ENCODE measurements around the gene DNAH2.

The DNAH2 gene, protein sequence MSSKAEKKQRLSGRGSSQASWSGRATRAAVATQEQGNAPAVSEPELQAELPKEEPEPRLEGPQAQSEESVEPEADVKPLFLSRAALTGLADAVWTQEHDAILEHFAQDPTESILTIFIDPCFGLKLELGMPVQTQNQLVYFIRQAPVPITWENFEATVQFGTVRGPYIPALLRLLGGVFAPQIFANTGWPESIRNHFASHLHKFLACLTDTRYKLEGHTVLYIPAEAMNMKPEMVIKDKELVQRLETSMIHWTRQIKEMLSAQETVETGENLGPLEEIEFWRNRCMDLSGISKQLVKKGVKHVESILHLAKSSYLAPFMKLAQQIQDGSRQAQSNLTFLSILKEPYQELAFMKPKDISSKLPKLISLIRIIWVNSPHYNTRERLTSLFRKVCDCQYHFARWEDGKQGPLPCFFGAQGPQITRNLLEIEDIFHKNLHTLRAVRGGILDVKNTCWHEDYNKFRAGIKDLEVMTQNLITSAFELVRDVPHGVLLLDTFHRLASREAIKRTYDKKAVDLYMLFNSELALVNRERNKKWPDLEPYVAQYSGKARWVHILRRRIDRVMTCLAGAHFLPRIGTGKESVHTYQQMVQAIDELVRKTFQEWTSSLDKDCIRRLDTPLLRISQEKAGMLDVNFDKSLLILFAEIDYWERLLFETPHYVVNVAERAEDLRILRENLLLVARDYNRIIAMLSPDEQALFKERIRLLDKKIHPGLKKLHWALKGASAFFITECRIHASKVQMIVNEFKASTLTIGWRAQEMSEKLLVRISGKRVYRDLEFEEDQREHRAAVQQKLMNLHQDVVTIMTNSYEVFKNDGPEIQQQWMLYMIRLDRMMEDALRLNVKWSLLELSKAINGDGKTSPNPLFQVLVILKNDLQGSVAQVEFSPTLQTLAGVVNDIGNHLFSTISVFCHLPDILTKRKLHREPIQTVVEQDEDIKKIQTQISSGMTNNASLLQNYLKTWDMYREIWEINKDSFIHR (N-terminal part only)

DNA sequence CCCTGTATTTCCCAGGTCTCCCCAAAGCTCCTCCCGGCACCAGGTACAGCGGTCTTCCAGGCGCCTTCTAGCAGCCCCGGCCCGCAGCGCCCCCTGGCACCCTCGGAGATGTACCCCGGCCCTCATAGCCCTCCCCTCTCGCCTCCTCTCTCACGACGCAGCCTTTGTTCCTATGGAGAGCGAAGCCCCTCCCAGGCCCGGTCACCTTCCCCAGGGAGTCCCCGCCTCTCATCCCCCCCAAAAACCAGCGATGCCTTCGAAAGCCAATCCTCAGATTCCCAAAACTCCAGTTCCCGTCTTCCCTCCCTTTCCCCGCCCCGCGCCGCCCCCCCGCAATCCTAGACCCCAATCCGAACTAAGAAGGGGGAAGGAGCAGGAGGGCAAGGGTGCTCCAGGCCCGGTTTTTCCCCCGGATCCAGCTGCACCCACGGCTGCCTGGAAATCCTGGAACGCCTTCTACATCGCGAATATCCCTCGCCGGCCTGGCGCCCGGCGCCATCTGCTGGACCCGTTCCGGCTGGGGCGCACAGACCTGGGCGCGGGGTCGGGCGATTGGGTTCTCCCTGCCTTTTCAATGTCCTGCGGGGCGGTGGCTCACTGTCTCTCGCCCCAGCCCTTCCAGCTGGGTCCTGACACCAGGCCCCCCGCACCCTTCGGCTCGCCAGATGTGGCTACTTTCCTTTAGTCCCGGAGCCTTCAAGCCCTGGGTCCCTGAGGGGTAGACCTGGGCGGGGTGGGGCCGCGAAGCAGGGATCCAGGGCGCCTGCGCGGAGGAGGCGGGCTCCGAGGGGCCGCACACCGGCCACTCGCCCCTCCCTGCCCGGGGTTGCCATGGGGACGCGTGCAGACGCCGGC lies at the start of gene DNAH2:
DNAH2 (plus strand) TSS at position 844 of the 855 bp plus-strand sequence. CDS start 1,991 bp downstream, outside the sequence.
- DNase-seq = peak; percentile 89

DNA sequence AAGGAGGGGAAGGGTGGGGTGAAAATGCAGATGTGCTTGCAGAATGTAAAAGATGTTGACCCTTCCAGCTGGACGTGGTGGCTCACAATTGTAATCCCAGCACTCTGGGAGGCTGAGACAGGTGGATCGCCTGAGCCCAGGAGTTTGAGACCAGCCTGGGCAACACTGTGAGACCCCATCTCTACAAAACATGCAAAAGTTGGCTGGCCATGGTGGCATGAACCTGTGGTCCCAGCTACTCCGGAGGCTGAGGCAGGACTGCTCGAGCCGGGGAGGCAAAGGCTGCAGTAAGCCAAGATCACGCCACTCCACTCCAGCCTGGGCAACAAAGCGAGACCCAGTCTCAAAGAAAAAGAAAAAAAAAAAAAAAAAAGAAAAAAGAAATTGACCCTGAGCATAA lies 49.1 kb upstream of the DNAH2 start:
- DNase-seq = no peak

DNA sequence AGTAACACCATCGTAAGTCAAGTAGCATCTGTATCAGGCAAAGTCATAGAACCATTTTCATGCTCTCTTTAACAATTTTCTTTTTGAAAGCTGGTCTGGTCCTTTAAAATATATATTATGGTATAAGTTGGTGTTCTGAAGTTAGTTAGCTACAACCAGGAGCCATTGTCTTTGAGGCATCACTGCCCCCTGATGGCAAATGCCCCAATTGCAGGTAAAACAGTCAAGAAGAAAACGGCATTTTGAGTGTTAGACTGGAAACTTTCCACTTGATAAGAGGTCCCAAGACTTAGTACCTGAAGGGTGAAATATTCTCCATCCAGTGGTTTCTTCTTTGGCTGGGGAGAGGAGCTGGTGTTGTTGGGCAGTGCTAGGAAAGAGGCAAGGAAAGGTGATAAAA lies 44.3 kb upstream of the DNAH2 start:
- DNase-seq = no peak

DNA sequence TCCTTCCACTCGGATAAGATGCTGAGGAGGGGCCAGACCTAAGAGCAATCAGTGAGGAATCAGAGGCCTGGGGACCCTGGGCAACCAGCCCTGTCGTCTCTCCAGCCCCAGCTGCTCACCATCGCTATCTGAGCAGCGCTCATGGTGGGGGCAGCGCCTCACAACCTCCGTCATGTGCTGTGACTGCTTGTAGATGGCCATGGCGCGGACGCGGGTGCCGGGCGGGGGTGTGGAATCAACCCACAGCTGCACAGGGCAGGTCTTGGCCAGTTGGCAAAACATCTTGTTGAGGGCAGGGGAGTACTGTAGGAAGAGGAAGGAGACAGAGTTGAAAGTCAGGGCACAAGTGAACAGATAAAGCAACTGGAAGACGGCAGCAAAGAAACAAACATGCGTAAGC lies 42.6 kb upstream of the DNAH2 start:
- DNase-seq = no peak

DNA sequence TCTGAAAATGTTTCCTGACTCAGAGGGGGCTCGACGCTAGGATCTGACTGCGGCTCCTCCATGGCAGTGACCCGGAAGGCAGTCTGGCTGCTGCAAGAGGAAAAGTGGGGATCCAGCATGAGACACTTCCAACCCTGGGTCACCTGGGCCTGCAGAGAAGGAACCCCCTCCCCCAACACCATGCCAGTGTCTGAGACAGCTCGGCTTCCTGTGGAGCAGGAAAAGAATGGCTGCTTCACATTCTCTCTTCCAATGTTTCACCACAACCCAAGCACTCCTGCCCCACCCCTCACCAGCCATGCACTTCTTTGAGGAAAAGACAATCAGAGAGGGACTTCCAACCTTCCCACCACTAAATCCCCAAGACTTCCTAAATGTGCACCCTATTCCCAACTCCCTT lies 41.0 kb upstream of the DNAH2 start:
- no peak for DNase-seq

DNA sequence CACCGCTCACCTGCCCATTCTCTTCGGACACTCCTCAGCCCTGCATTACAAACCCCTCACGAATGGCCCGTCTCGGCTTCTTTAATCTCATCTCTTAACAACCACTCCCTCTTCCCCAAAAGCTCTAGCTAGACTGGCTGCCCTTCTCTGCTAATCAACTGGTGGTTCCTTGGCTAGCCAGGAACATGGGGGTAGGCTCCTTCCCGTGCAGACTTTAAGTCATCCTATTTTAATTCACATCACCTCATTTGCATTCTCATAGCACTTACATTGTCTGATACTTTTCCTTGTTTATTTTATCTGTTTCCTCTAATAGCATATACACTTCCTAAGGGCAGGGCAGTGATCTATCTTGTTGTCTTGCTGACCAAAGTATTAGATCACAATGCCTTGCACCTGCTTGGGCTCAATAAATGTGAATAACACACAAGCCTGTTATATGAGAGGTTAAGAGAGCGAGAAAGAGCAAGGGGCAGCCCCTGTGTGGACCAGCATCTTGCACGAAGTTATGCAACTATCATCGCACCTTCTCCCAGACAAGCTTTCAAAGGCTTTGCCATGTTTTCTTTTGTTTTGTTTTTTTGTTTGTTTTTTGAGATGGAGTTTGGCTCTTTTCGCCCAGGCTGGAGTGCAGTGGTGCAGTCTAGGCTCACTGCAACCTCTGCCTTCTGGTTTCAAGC lies 40.0 kb upstream of the DNAH2 start:
- DNase-seq = no peak

DNA sequence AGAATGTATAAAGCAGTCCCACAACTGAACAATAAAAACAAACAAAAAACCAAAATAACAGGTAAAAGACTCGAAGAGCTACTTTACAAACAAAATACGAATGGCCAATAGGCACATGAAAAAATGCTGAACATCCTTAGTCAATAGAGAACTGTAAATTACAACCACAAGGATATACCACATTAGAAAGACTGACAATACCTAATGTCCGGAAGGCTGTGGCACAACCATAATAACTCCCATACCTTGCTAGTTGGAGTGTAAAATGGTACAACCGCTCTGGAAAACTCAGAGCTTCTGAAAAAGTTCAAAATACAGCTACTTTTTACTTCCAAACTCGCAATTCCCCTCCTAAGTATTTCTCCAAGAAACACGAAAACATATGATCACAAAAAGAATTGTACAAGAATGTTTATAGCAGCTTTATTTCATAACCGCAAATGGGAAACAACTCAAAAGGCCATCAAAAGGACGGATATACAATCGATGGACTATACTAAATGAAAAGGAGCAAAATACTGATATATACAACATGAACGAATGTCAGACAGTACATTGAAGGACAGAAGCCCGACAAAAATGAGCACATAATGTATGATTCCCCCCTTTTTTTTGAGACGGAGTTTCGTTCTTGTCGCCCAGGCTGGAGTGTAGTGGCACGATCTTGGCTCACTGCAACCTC lies 32.6 kb upstream of the DNAH2 start:
- no peak for DNase-seq

DNA sequence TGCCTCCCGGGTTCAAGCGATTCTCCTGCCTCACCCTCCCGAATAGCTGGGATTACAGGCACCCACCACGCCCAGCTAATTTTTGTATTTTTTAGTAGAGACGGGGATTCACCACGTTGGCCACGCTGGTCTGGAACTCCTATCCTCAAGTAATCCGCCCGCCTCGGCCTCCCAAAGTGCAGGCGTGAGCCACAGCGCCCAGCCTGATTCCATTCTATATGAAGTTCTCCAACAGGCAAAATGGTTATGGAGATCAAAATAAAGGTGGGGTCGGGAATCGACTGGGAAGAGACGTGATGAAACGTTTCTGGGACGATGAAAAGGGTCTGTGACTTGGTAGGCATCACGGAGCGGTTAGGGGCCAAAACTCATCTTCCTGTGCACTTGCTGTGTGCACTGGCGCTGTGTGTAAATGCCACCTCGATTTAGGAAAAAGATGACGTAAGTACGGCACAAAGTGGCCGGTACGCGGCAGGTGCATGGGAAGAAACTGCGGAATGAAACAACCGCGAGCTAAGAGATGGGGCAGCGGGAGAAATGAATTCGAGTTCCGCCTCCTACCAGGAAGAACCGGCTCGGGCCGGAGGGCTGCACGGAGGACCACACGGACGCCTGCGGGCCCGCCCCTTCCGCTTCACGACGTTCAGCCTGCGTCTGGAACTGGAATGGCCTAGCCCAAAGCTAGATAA lies 31.9 kb upstream of the DNAH2 start:
- DNase-seq = peak; percentile 86

DNA sequence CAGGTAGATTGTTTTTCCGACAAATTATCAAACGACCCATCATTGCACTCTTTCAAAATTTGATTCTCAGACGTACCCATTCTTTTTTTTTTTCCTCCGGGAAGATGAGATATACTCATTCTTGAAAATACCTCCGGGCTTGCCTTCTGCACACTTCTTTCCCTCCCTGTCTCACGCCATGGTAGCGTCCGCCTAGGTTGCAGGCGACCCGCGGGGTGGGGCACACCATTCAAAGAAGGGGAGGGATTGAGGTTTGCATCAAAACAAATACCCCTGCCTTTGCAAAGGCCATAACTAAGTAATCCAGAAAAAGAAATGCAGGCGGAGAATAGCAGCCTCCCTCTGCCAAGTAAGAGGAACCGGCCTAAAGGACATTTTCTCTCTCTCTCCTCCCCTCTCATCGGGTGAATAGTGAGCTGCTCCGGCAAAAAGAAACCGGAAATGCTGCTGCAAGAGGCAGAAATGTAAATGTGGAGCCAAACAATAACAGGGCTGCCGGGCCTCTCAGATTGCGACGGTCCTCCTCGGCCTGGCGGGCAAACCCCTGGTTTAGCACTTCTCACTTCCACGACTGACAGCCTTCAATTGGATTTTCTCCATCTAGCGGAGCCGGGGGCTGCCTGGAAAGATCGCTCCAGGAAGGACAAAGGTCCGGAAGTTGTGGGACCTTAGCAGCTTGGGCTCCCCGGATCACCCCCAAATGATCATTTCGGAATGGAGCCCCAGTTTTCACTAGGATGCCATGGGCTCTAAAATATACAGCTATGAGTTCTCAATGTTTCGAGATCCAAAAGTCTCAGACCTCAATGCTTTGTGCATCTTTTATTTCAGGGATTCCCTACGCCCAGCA lies 31.1 kb upstream of the DNAH2 start:
- DNase-seq = peak; percentile 78

DNA sequence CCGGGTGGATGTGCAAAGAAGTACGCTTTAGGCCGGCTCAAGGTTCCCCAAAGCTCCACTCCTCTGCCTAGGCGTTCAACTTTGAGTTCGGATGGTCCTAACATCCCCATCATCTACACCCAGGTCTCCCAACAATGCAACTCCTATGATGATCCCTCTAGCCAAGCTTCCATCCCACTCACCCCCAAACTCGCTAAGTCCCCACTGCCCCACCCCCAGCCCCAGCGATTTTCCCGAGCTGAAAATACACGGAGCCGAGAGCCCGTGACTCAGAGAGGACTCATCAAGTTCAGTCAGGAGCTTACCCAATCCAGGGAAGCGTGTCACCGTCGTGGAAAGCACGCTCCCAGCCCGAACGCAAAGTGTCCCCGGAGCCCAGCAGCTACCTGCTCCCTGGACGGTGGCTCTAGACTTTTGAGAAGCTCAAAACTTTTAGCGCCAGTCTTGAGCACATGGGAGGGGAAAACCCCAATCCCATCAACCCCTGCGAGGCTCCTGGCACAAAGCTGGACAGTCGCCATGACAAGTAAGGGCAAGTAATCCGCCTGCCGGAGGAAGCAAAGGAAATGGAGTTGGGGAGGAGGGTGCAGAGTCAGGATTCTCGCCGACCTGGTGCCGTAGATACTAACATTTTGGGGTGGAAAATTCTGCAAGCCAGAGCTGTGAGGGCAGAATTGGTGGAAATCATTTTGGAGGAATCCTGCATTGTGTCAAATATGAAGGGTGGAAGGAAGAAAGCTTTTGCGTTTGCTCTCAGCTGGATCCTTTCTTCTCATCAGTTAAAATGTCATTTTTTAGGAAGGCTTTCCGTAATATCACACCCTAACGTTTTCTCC lies 30.3 kb upstream of the DNAH2 start, which contains the start of gene TP53:
TP53 (minus strand) TSS at position 419 of the 836 bp plus-strand sequence. CDS start 10,896 bp downstream, outside the sequence.
- peak; percentile 86 for DNase-seq

DNA sequence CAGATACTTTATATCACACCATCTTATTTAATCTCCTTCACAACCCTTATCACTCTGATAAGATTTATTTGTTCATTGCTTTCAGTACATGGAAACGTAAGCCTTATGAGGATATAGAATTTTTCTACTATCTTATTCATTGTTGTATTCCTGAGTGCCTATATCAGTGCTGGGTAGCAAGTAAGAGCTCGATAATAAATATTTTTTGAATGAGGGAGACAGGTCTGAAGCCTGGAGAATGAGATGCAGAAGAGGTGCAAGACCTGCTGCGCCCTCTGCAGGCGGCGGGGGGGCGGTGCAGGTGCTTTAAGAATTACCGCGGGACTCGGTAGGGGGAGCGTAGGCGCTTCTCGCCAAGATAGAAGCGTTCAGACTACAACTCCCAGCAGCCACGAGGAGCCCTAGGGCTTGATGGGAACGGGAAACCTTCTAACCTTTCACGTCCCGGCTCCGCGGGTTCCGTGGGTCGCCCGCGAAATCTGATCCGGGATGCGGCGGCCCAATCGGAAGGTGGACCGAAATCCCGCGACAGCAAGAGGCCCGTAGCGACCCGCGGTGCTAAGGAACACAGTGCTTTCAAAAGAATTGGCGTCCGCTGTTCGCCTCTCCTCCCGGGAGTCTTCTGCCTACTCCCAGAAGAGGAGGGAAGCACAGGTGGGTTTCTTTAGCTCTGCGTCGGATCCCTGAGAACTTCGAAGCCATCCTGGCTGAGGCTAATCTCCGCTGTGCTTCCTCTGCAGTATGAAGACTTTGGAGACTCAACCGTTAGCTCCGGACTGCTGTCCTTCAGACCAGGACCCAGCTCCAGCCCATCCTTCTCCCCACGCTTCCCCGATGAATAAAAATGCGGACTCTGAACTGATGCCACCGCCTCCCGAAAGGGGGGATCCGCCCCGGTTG lies 29.4 kb upstream of the DNAH2 start, which contains the start of gene WRAP53:
WRAP53 (plus strand) TSS at position 570 of the 900 bp plus-strand sequence; CDS start at position 742, 172 bp downstream.
- DNase-seq = peak; percentile 92

DNA sequence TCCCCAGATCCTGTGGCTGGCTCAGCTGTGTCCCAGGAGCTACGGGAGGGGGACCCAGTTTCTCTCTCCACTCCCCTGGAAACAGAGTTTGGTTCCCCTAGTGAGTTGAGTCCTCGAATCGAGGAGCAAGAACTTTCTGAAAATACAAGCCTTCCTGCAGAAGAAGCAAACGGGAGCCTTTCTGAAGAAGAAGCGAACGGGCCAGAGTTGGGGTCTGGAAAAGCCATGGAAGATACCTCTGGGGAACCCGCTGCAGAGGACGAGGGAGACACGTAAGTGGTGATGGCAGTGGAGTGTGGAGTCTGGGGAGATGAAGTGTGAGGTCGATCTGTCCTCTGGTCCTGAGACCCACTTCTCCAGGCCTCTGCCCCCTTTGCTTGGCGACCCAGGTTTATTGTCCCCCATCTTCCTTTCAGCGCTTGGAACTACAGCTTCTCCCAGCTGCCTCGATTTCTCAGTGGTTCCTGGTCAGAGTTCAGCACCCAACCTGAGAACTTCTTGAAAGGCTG lies 28.7 kb upstream of the DNAH2 start:
- DNase-seq = no peak

DNA sequence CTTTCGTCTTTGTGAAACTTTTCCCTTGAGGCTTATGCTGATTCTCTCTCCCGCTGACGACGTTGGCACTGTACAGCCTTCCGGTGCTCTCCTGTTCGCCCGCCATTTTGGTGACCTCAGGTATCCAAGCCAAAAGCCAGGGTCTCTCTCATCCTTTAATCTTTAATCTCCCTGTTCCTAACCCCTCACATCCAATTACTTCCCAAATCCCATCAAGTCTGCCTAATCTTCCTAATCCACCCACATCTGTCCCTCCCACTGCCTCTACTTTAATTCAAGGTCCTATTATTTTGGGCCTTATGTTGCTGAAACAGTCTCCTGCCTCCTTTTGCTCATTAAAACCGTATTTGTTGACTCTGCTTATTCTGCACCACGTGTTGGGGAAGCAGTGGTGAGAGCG lies 22.0 kb upstream of the DNAH2 start:
- DNase-seq = no peak

DNA sequence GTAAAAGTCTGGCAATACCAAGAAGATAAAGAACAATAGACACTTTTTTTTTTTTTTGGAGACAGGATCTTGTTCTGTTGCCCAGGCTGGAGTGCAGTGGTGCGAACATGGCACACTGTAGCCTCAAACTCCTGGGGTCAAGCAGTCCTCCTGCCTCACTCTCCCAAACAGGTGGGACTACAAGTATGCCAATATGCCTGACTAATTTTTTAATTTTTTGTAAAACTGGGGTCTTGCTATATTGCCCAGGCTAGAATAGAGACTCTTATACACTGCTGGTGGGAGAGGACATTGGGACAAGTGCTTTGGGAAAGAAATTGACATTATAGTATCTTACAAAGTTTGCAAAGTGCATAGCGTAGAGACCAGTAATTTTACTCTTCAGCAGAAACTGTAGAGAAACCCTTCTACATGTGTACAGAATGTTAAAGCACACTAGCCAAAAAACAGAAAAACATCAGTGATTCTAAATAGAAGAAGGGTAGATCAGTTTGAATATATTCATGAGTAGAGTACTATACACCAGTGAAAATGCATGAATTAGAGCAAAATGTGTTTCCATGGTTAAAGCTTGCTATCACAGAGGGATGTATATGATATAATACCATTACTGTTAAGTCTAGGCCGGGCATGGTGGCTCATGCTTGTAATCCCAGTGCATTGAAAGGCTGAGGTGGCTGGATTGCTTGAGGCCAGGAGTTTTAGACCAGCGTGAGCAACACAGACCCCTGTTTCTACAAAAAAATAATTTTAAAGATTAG lies 19.5 kb upstream of the DNAH2 start:
- no peak for DNase-seq

DNA sequence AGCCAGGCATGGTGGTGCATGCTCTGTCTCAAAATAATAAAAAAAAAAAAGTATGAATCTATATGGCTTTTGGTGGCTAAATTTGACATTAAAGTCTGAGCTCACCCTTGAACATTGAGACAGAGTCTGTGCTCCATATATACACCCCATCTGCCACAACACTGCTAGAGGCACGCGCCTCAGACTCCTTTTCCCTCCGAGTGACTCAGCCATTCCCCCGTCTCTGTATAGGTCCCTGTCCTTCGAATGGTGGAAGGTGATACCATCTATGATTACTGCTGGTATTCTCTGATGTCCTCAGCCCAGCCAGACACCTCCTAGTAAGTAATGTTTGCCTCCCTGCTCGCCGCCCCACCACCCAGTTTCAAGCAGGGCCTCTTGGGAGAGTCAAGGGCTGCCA lies 17.0 kb upstream of the DNAH2 start:
- no peak for DNase-seq

DNA sequence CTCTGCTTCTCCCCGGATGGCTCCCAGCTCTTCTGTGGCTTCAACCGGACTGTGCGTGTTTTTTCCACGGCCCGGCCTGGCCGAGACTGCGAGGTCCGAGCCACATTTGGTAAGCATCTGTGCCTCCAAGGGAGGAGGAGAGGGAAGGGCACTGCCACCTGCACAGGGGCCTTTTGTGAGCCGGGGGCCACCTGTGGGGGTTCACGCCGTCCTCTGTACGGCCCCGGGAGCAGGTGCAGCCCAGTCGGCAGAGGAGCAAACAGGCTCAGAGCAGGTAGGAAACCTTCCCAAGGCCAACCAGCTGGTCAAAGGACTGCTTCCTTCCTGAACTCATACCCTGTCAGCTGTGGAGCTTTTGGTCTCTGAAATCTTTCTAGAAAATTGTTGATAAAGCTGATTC lies 15.9 kb upstream of the DNAH2 start:
- DNase-seq = no peak

DNA sequence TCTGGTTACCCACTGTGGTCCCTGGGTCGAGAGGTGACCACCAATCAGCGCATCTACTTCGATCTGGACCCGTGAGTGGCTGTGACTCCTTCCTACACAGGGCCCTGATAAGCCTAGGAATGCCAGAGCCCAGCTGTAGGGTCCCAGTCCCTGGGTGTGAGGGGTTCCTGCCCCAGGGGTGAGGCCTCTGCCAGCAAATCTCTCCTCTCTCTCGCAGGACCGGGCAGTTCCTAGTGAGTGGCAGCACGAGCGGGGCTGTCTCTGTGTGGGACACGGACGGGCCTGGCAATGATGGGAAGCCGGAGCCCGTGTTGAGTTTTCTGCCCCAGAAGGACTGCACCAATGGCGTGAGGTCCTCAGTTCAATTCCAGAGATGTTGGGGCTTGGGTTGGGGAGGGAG lies 14.8 kb upstream of the DNAH2 start:
- DNase-seq = no peak
